Osteoblast (primary cell): ENCODE data around the gene ASTN2. TPM values are rescaled to one million over a fixed set of nuclear protein-coding genes. Genes with fewer than 3 reads are reported as not detected.

ENCODE experiments used
- DNase-seq: peaks from one replicate; pipeline ENCODE4 v3.0.0; 2011; ENCODE audit warnings: low spot score, mixed read lengths; ENCODE audit not compliant: insufficient read length; ENCODE audit errors: missing footprints
- H2AFZ ChIP-seq: 2 replicates; pipeline ENCODE4 v1.6.0; 2011; ENCODE audit warnings: mild to moderate bottlenecking, low read length
- H3K27ac ChIP-seq: 2 replicates; pipeline ENCODE4 v1.5.1; 2011; ENCODE audit warnings: mild to moderate bottlenecking, low read depth, low read length, moderate library complexity
- H3K27me3 ChIP-seq: 2 replicates; pipeline ENCODE4 v1.6.0; 2012; ENCODE audit warnings: mild to moderate bottlenecking, control low read depth, inconsistent platforms, low read length, moderate library complexity; ENCODE audit not compliant: insufficient read depth
- H3K36me3 ChIP-seq: 2 replicates; pipeline ENCODE4 v1.5.1; 2011; ENCODE audit warnings: mild to moderate bottlenecking, low read length, control low read depth, moderate library complexity; ENCODE audit not compliant: insufficient read depth
- H3K4me1 ChIP-seq: 2 replicates; pipeline ENCODE4 v1.5.1; 2011; ENCODE audit warnings: mild to moderate bottlenecking, low read length, control low read depth, moderate library complexity; ENCODE audit not compliant: insufficient read depth
- H3K4me2 ChIP-seq: 2 replicates; pipeline ENCODE4 v1.6.0; 2011; ENCODE audit warnings: mild to moderate bottlenecking, low read length; ENCODE audit not compliant: insufficient read depth
- H3K4me3 ChIP-seq: fragments of 200-600 bp; sonication (generic); 3 replicates; pipeline ENCODE4 v1.5.1; 2012; ENCODE audit warnings: mild to moderate bottlenecking, low read length, inconsistent platforms; ENCODE audit not compliant: insufficient read depth
- H3K79me2 ChIP-seq: 2 replicates; pipeline ENCODE4 v1.6.0; 2012; ENCODE audit warnings: mild to moderate bottlenecking, low read length, control low read depth, inconsistent platforms; ENCODE audit not compliant: insufficient read depth
- H3K9me3 ChIP-seq: 2 replicates; pipeline ENCODE4 v1.5.1; 2011; ENCODE audit warnings: low read depth, low read length, control low read depth
- H4K20me1 ChIP-seq: 2 replicates; pipeline ENCODE4 v1.6.0; 2012; ENCODE audit warnings: mild to moderate bottlenecking, low read length, control low read depth; ENCODE audit not compliant: insufficient read depth
- CTCF ChIP-seq: IDR thresholded peaks from 2 replicates; pipeline ENCODE4 v1.5.1; 2011; ENCODE audit warnings: mild to moderate bottlenecking, low read depth, low read length, moderate library complexity; ENCODE audit errors: extremely low read depth
- total RNA-seq: library from RNA; depleted of rRNA; stranded (reverse); fragments of >200 nt; gene quantifications from 2 replicates; pipeline ENCODE4 v1.2.3, GENCODE V29; 2012

Gene ASTN2
- total RNA-seq, 1 donor = 4.7 TPM

GRCh38 chr9:117010061-117010460 is 404.8 kb downstream of the ASTN2 start:
- Histone ChIP-seq H3K4me3 (no peak overlapping the region), H4K20me1 (no peaks in the 10 kb centered on the region), H2AFZ (no peak overlapping the region), H3K4me1 (no peaks in the 10 kb centered on the region), H3K27ac (no peak overlapping the region), H3K4me2 (no peak overlapping the region), H3K9me3 (no peaks in the 10 kb centered on the region), H3K79me2 (no peaks in the 10 kb centered on the region), H3K27me3 (no peaks in the 10 kb centered on the region), H3K36me3 (no peaks in the 10 kb centered on the region)
- no peak for TF ChIP-seq CTCF
- no peak for DNase-seq

DNA sequence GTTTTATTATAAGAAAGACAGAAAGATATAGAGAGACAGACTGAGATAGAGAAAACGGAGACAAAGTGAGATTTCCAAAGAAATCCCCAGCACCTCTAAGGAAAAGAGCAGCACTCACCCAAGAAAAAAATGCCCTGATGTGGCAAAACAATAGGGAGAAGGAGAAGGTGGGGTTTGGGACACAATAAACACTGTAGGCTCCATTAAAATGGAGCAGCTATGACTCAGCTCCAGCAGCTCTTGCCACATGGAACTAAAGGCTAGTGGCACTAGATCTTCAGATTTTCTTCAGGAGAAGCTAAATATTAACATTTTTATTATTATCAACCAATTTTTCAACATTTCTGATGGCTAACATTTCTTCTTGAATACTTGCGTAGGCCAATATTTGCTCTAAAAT is 406.0 kb downstream of the ASTN2 start:
- Histone ChIP-seq H3K9me3 (no peaks in the 10 kb centered on the region), H3K27me3 (no peaks in the 10 kb centered on the region), H2AFZ (no peak overlapping the region), H3K4me3 (no peak overlapping the region), H3K27ac (no peak overlapping the region), H3K4me2 (no peak overlapping the region), H3K36me3 (no peaks in the 10 kb centered on the region), H3K4me1 (no peaks in the 10 kb centered on the region), H3K79me2 (no peaks in the 10 kb centered on the region), H4K20me1 (no peaks in the 10 kb centered on the region)
- DNase-seq = no peak
- no peak for TF ChIP-seq CTCF

- no peak for TF ChIP-seq CTCF
- Histone ChIP-seq H3K27ac (no peak overlapping the region), H2AFZ (no peak overlapping the region), H3K4me2 (no peak overlapping the region), H4K20me1 (no peaks in the 10 kb centered on the region), H3K4me3 (no peak overlapping the region), H3K4me1 (no peaks in the 10 kb centered on the region), H3K9me3 (no peaks in the 10 kb centered on the region), H3K79me2 (no peaks in the 10 kb centered on the region), H3K27me3 (no peaks in the 10 kb centered on the region), H3K36me3 (no peaks in the 10 kb centered on the region)
- no peak for DNase-seq
Observed at GRCh38 chr9:117008461-117008860, 406.4 kb downstream of the ASTN2 start.

GRCh38 chr9:117002686-117003085 is 412.2 kb downstream of the ASTN2 start:
- Histone ChIP-seq H3K79me2 (no peaks in the 10 kb centered on the region), H3K4me1 (no peaks in the 10 kb centered on the region), H3K4me3 (no peak overlapping the region), H2AFZ (no peak overlapping the region), H3K27me3 (no peaks in the 10 kb centered on the region), H3K27ac (no peak overlapping the region), H3K36me3 (no peaks in the 10 kb centered on the region), H3K9me3 (peaks cover 2% of the 10 kb centered on the region), H4K20me1 (no peaks in the 10 kb centered on the region), H3K4me2 (no peak overlapping the region)
- no peak for DNase-seq
- TF ChIP-seq CTCF = no peak
